ENCODE results near the gene FAM209A.

DNA sequence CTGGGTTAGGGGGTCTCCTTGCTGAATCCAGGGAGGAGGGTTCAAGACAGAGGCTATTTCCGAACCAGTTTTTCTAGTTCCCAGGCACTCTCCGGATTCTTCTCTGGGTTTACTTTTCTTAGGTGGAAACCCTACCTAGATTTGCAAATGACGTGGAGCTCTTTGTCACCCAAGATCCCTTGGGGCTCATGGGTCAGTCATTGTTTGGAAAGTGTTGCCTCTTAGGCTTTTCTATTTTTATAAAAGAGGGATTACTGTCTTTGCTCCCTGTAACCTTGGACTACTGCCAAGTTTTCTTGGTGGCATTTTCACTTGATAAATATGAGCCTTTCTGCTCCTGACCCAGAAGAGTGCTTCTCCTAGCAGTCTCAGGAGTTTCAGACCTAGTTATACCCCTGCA lies 42.1 kb downstream of the FAM209A start:
- TF ChIP-seq EZH2 (optimal IDR thresholded peaks at IDR 0.05; ENCODE audit: low read depth, low read length) (no peak), CTCF (IDR thresholded peaks at IDR 0.05; ENCODE audit: low read length) (no peak)
